RKO (cell line): Measurements from ENCODE around the gene MFRP.

ENCODE experiments used
- DNase-seq: peaks from one replicate; pipeline ENCODE4 v3.0.0-alpha.2; 2016; ENCODE audit warnings: low spot score

The MFRP gene

GRCh38 chr11:119373059-119373920 lies 26.8 kb upstream of the MFRP start:
- DNase-seq = no peak

GRCh38 chr11:119372260-119373058 lies 26.0 kb upstream of the MFRP start:
- DNase-seq = no peak

GRCh38 chr11:119371778-119372182 lies 25.3 kb upstream of the MFRP start:
- peak; percentile 59 for DNase-seq

DNA sequence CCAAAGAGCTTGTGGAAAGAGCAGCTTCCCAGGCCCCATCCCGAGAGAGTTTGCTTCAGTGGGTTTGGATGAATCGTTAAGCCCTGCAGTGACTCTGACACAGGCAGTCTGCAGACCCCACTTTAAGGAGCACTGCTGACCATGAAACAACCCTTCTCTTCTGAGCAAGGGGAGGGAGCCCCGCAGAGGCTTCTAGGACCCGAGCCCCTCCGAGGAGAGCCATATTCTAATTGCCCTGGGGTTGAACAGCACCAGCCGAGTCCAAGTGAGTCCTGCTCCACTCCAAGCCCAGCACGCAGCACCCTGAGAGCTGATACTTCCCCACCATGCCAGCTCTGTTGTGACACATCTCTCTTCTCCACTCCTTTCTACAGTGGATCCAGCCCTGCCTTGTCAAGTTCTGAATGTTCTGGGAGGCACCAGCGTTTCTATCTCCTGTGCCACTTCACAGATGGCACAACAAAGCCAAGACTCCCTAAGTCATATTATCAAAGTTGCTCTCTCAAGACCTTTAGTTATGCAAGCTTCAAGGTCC lies 24.6 kb upstream of the MFRP start:
- no peak for DNase-seq

DNA sequence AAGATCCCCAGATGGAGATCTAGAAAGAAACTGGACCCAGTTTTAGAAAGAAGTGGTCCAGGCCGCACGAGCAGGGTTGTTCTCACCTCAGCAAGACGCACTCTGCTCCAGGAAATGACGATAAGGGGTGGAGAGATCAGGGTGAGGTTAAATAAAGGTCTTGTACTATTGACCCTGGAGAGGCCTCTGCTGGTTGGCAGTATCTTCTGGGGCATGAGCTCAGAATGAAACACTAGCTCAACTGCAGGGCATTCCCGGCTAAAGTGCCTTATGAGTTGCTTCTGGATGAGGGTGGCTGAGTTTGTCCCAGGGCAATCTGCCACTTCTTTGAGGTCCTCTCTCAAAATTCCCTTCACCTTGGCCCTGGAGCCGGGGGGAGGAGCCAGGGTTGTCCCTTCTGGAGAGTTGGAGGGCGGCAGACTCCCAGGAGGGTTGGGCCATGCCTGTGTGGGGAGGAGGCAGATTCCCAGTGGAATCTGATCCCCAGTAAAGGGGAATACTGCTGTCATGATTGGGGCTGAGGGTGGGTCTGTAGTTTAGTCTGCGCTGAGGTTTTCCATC lies 24.1 kb upstream of the MFRP start:
- DNase-seq = no peak

- no peak for DNase-seq
These were observed 22.8 kb upstream of the MFRP start for GRCh38 chr11:119369132-119369925.

- peak; percentile 36 for DNase-seq
These were observed 21.9 kb upstream of the MFRP start for GRCh38 chr11:119368121-119369034.

GRCh38 chr11:119367661-119368120 lies 21.2 kb upstream of the MFRP start:
- DNase-seq = no peak

DNA sequence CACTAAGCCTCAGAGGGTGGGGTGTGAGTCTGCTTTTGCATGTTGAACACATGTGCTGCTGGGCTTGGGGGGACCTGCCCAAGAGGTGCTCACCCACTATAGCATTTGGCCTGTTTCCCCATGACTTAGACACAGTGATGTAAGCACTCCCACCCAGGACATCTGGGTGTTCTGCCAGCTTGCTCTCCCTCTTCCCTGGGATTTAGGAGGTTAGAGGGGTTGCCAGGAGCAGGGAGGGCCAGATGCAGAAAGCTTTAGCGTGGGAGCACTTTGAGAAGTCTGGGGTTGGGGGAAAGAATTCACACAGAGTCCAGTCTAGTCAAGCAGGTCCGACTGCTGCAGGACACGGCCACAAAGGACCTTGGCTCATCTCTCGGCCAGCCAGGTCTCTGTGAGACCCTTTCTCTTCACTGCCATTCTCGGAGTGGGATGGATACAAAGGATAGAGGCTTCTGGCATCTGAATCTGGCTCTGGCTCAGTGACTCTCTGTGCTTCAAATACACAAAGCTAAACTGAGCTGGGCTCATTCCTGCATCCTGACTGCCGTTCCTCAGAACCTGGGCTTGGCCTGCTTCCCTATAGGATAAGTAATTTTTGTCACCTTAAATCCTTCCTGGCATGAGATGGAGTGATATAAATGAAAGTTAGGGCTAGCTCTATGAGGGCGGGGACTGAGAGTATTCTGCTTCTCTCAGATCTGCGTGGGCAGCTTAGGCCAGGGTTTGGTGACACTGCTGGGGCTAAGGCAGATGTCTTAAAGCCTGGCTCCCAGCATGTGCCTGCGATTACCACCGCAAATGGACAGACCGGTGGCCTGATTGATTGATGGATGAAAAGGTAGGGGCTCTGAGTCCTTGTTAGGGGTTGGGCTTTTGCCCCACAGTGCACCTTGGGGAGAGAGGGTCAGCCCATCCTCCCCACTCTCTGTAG lies 20.4 kb upstream of the MFRP start:
- no peak for DNase-seq

DNA sequence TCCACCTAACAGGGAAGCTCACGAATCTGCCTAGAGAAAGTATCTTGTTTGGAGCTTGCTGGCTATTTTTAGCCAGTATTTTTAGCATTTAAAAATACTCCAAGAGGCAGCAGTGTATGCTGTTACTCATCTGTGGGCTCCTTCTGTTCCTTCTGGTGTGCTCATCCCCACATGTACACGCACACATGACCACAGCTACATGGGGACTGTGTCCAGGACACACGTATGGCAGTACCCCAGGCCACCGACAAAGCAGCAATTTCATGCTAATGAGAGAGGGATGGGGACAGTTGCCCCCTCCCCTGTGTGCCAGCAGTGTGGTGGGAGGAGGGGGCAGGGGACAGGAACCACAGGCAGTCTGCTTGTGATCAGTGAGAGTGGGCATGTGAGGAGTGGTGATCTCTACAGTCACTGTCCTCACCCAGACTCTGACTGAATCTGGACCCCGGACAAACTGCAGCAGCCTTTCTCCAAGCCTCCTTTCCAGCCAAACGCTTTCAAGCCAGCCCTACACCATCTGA lies 18.6 kb upstream of the MFRP start:
- no peak for DNase-seq

- no peak for DNase-seq
These were observed 17.5 kb upstream of the MFRP start for GRCh38 chr11:119363851-119364590.

DNA sequence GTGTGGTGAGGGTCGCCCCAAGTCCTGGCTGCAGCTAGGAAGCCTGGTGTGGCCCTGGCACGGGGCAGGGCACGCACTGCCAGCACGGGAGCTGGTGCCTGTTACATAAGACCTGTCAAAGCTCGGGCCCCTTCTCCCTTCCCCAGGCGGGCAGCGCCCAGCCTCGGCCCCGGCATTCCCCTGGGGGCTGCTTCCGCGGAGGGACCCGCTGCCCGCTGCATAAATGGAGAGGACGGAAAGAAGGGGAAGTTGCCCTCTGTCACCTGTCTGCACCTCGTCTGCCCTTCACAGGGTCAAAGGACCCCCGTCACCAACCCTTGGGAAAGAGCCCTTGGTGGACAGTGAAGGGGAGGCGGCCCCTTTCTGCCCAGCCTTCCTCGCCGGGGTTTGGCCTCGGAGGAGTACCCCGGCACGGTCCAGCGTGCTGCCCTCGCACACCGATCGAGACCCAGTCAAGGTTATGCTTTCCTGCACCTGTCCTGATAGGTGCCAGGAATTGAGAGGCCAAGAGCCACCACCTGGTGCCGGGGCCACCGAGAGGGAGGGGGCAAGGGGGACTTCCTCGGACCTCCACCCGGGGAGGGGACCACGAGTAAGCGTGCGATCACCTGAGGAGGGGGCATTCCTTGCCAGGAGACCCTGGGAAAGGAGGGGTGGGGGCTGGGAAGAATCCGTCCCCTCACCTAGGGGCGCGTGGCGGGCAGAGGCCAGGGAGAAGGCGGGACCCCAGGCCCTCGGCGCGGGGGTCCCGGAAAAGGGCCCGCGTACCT lies 16.8 kb upstream of the MFRP start:
- no peak for DNase-seq

- no peak for DNase-seq
These were observed 16.2 kb upstream of the MFRP start for GRCh38 chr11:119362741-119363080.

- no peak for DNase-seq
These were observed 15.6 kb upstream of the MFRP start for GRCh38 chr11:119361941-119362725.

DNA sequence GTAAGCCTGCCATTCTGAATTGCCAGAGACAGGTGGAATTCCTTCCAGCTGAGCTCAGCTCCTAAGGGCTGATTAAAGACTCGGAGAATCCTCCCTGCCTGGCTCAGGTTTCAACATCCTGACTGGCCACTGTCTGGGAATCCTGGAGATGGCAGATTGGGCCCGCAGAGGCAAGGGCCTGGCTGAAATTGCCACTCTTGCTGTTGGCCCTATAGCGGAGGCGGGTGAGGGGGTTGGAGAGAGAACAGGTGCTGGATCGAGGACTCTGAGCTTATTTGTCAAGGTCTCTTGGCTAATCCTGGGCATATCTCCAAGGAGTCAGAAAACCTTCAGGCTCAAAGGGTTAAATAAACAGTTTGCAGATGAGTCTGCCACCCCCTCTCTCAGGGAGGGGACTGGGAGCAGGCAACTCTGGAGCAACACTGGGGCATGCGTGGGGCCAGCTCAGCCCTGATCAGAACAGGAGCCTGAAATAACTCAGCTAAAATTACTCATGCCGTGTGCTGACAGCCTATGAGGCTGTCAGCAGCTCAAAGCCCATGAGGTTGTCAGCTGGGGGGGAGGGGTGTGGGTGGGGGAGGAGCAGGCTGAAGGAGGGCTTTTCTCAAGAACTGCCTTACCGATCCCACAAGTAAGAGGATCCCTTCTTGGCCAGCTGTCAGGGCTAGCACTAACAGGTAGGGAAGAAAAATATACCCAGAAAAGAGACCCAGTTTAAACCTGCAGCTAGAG lies 14.7 kb upstream of the MFRP start:
- peak; percentile 93 for DNase-seq
